ENCODE results near the gene GAS2L2. TPM values are rescaled to one million over a fixed set of nuclear protein-coding genes. Genes with fewer than 3 reads are reported as not detected.

Gene GAS2L2
- total RNA-seq, 1 experiment from 2014 or later, result not detected

DNA sequence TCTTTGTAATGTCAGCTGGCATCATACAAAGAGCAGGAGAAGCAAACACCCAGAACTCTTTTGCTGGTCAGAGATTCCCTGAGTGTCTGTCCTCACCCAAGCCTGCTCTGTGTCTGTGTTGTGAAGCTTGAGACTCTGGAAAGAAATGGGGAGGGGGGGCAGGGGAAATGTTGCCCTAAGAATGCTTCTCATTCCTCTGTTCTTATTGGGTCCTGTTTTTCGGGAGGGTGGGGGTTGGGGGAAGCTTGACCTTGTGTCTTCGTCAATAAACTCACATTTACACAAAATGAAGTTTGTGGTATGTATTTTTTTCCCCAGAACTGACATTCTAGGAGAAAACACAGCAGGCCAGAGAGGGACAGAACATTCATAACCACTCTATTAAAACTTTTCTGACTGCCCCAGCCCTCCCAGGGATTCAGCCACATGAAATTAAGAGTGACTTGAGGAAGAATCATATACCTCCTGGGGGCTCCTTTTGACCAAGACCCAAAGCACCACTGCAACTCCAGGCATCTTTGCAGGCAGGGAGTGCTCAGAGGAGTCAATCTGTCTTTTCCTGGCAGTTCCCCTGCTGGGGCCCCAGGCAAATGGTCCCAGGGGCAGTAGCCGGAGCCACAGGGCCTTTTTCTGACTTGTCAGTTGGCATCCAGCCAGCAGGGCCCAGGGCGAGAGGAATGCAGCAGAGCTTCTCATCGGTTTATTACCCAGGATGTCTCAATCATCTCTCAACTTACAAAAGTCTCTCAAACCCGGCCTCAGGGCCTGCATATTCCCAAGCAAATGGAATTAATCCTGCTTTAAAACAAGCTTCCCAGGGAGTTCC, 26.7 kb downstream of the GAS2L2 start:
- CTCF ChIA-PET, result no interaction called here
- Mint-ChIP-seq H3K9me3 (ENCODE audit: low read depth, unreplicated experiment) (no peaks in the 10 kb centered on the region), H3K27me3 (ENCODE audit: unreplicated experiment) (peaks cover 11% of the 10 kb centered on the region), H3K4me3 (ENCODE audit: low read depth, unreplicated experiment) (no peak overlapping the region), H3K27ac (ENCODE audit: unreplicated experiment) (no peak overlapping the region), H3K36me3 (ENCODE audit: insufficient read depth, unreplicated experiment) (peaks cover 22% of the 10 kb centered on the region), H3K4me1 (ENCODE audit: low read depth, unreplicated experiment) (peaks cover 7% of the 10 kb centered on the region)
- BruUV-seq (replicated peaks), result no TSS peak
- intact Hi-C loops (cut with micrococcal nuclease; ENCODE audit: unreplicated experiment), result no loop called here
- TF ChIP-seq, protein P1, sequence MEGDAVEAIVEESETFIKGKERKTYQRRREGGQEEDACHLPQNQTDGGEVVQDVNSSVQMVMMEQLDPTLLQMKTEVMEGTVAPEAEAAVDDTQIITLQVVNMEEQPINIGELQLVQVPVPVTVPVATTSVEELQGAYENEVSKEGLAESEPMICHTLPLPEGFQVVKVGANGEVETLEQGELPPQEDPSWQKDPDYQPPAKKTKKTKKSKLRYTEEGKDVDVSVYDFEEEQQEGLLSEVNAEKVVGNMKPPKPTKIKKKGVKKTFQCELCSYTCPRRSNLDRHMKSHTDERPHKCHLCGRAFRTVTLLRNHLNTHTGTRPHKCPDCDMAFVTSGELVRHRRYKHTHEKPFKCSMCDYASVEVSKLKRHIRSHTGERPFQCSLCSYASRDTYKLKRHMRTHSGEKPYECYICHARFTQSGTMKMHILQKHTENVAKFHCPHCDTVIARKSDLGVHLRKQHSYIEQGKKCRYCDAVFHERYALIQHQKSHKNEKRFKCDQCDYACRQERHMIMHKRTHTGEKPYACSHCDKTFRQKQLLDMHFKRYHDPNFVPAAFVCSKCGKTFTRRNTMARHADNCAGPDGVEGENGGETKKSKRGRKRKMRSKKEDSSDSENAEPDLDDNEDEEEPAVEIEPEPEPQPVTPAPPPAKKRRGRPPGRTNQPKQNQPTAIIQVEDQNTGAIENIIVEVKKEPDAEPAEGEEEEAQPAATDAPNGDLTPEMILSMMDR (IDR thresholded peaks at IDR 0.05; ENCODE audit: unreplicated experiment), result no peak
- DNase-seq, result peak; percentile 46

DNA sequence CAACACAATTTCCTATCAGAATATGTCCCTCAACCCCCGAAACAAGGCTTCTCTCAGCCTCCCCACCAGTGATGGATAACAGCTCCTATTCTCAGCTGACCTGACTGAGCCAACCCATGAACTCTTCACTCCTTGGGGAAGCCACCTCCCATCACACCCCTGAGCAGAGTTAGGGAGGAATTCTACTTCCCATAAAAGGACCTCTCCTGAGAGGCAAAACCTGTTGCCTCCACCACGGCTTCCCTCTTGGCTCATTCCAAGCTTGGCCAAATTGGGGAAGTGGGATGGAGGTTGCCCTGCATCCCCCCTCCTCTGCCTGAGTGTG, 27.3 kb downstream of the GAS2L2 start:
- TSS peak; percentile 36 for BruUV-seq (replicated peaks)
- H3K27ac Mint-ChIP-seq (ENCODE audit: unreplicated experiment), result no peak overlapping the region
- H3K27me3 Mint-ChIP-seq (ENCODE audit: unreplicated experiment), result peaks cover 5% of the 10 kb centered on the region
- H3K36me3 Mint-ChIP-seq (ENCODE audit: insufficient read depth, unreplicated experiment), result peaks cover 22% of the 10 kb centered on the region
- no peaks in the 10 kb centered on the region for H3K9me3 Mint-ChIP-seq (ENCODE audit: low read depth, unreplicated experiment)
- H3K4me1 Mint-ChIP-seq (ENCODE audit: low read depth, unreplicated experiment), result peaks cover 1% of the 10 kb centered on the region
- no peak for DNase-seq
- TF ChIP-seq, protein P1 (IDR thresholded peaks at IDR 0.05; ENCODE audit: unreplicated experiment), result no peak
- CTCF ChIA-PET, result no interaction called here
- intact Hi-C loops (cut with micrococcal nuclease; ENCODE audit: unreplicated experiment), result no loop called here
- no peak overlapping the region for H3K4me3 Mint-ChIP-seq (ENCODE audit: low read depth, unreplicated experiment)

DNA sequence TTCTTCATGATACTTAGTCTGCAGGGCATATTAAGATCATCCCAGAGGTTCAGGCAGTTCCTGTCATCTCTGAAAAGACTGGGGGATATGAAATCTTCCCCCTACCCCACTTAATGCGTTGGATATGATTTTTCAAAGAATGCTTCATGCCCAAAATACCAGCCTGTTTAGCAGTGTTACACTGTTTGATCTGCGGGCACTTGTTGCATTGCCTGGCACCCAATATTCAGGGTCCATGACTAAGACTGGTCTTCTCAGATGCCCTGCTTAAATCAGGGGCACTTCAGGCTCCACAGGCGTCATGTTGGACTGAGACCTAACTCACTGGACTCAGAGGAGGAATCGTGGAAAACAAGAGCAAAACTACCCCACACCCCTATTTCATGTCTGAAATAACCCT, 28.0 kb downstream of the GAS2L2 start:
- no peak overlapping the region for H3K4me3 Mint-ChIP-seq (ENCODE audit: low read depth, unreplicated experiment)
- intact Hi-C loops (cut with micrococcal nuclease; ENCODE audit: unreplicated experiment), result no loop called here
- CTCF ChIA-PET, result no interaction called here
- no TSS peak for BruUV-seq (replicated peaks)
- H3K4me1 Mint-ChIP-seq (ENCODE audit: low read depth, unreplicated experiment), result no peaks in the 10 kb centered on the region
- H3K27ac Mint-ChIP-seq (ENCODE audit: unreplicated experiment), result no peak overlapping the region
- H3K9me3 Mint-ChIP-seq (ENCODE audit: low read depth, unreplicated experiment), result no peaks in the 10 kb centered on the region
- TF ChIP-seq, protein P1 (IDR thresholded peaks at IDR 0.05; ENCODE audit: unreplicated experiment), result no peak
- H3K27me3 Mint-ChIP-seq (ENCODE audit: unreplicated experiment), result no peaks in the 10 kb centered on the region
- no peak for DNase-seq
- peaks cover 21% of the 10 kb centered on the region for H3K36me3 Mint-ChIP-seq (ENCODE audit: insufficient read depth, unreplicated experiment)

DNA sequence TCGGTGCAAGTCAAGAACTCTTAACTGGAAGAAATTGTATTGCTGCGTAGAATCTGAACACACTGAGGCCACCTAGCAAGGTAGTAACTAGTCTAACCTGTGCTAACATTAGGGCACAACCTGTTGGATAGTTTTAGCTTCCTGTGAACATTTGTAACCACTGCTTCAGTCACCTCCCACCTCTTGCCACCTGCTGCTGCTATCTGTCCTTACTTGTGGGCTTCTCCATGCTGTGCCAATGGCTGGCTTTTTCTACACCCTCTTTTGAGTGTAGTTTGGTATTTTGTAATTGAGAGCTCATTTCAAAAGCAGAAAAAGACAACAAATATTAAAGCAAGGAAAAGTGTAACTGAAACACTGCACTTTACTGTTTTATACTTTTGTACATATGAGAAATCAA, 29.3 kb downstream of the GAS2L2 start:
- Mint-ChIP-seq H3K27ac (ENCODE audit: unreplicated experiment) (no peak overlapping the region), H3K9me3 (ENCODE audit: low read depth, unreplicated experiment) (no peaks in the 10 kb centered on the region), H3K4me1 (ENCODE audit: low read depth, unreplicated experiment) (no peaks in the 10 kb centered on the region), H3K27me3 (ENCODE audit: unreplicated experiment) (no peaks in the 10 kb centered on the region), H3K4me3 (ENCODE audit: low read depth, unreplicated experiment) (no peak overlapping the region), H3K36me3 (ENCODE audit: insufficient read depth, unreplicated experiment) (peaks cover 21% of the 10 kb centered on the region)
- CTCF ChIA-PET, result no interaction called here
- no TSS peak for BruUV-seq (replicated peaks)
- intact Hi-C loops (cut with micrococcal nuclease; ENCODE audit: unreplicated experiment), result no loop called here
- no peak for DNase-seq
- TF ChIP-seq, protein P1 (IDR thresholded peaks at IDR 0.05; ENCODE audit: unreplicated experiment), result no peak
